AG09319 (cell line): Measurements from ENCODE around the gene NADK2.

Source experiments
- DNase-seq: peaks from one replicate; pipeline ENCODE4 v3.0.0-alpha.2; 2010; ENCODE audit warnings: low read depth; ENCODE audit errors: extremely low read depth
- CTCF ChIP-seq: IDR thresholded peaks from 2 replicates; pipeline ENCODE4 v1.5.1; 2011; ENCODE audit warnings: low read depth, mild to moderate bottlenecking, inconsistent platforms, low read length, moderate library complexity

NADK2 gene

GRCh38 chr5:36236801-36237200 is 4.9 kb downstream of the NADK2 start:
- no peak for DNase-seq
- no peak for TF ChIP-seq CTCF

- no peak for TF ChIP-seq CTCF
- DNase-seq = no peak
Measured at GRCh38 chr5:36232533-36232932, 9.2 kb downstream of the NADK2 start.

- DNase-seq = no peak
- no peak for TF ChIP-seq CTCF
Measured at GRCh38 chr5:36230151-36230790, 11.5 kb downstream of the NADK2 start.

- no peak for TF ChIP-seq CTCF
- DNase-seq = no peak
Measured at GRCh38 chr5:36228505-36228904, 13.2 kb downstream of the NADK2 start.

GRCh38 chr5:36227046-36227445 is 14.7 kb downstream of the NADK2 start:
- no peak for DNase-seq
- no peak for TF ChIP-seq CTCF

- DNase-seq = no peak
- TF ChIP-seq CTCF = no peak
Measured at GRCh38 chr5:36222620-36223019, 19.1 kb downstream of the NADK2 start.

GRCh38 chr5:36217988-36218387 is 23.7 kb downstream of the NADK2 start:
- DNase-seq = no peak
- TF ChIP-seq CTCF = no peak
